ENCODE data around the gene ZSCAN21. TPM values are rescaled to one million over a fixed set of nuclear protein-coding genes. Genes with fewer than 3 reads are reported as not detected.

The ZSCAN21 gene
- total RNA-seq, 1 experiment from 2014 or later = 24.3 TPM

- no peaks in the 10 kb centered on the region for H4K20me1 ChIP-seq (ENCODE audit: control insufficient read depth, insufficient read depth, insufficient read length)
- no peak overlapping the region for H3T11ph ChIP-seq (ENCODE audit: low read length)
- H3K9ac ChIP-seq (ENCODE audit: extremely low read depth, insufficient read length, low read length) = no peak overlapping the region
- Mint-ChIP-seq H3K4me1 (peaks cover 11 to 17% of the 10 kb centered on the region in 2 experiments), H3K4me3 (no peak overlapping the region), H3K36me3 (ENCODE audit: insufficient read depth in 1 of 3, low read depth in 3 of 3) (peaks cover 26 to 42% (median 30%) of the 10 kb centered on the region in 3 experiments; a peak in 6 of 7 replicates), H3K9me3 (no peaks in the 10 kb centered on the region), H3K27ac (peak overlapping the region in 1 of 3 experiments; percentile 62; a peak in 3 of 7 replicates), H3K27me3 (ENCODE audit: low read depth) (no peaks in the 10 kb centered on the region)
- no peaks in the 10 kb centered on the region for H3K4me1 ChIP-seq (ENCODE audit: insufficient read depth, low read length)
- no peak overlapping the region for H3K23ac ChIP-seq (ENCODE audit: insufficient read length, low read depth, low read length)
- H2BK12ac ChIP-seq (ENCODE audit: insufficient read length, low read depth, low read length) = no peak overlapping the region
- no peak overlapping the region for H2BK15ac ChIP-seq (ENCODE audit: low read depth, low read length)
- no peak overlapping the region for H3K14ac ChIP-seq (ENCODE audit: insufficient read depth, low read length)
- H3K4ac ChIP-seq (ENCODE audit: low read depth, low read length) = no peak overlapping the region
- H2BK5ac ChIP-seq (ENCODE audit: insufficient read length, low read length) = no peak overlapping the region
- no peak overlapping the region for H4K8ac ChIP-seq (replicated peaks; ENCODE audit: insufficient read length, low read depth, low read length)
- H4K91ac ChIP-seq (ENCODE audit: insufficient read length, low read depth, low read length) = no peak overlapping the region
- H4K5ac ChIP-seq (ENCODE audit: insufficient read length, low read depth, low read length) = no peak overlapping the region
- no peak overlapping the region for H2BK120ac ChIP-seq (ENCODE audit: low read depth, low read length, poor library complexity, severe bottlenecking)
- H3K18ac ChIP-seq (ENCODE audit: insufficient read length, low read depth, low read length) = no peak overlapping the region
- H3K23me2 ChIP-seq (ENCODE audit: insufficient read length, low read depth, low read length, poor library complexity, severe bottlenecking) = peaks cover 5% of the 10 kb centered on the region
- no peak for TF ChIP-seq CTCF (conservative IDR thresholded peaks at IDR 0.05)
- peaks cover 14% of the 10 kb centered on the region for H3K79me1 ChIP-seq (ENCODE audit: insufficient read depth, low read depth, low read length, poor library complexity, severe bottlenecking)
- no peak overlapping the region for H2AK5ac ChIP-seq (ENCODE audit: insufficient read length, low read length)
- no peak for DNase-seq
- H2BK20ac ChIP-seq (ENCODE audit: low read depth, low read length, poor library complexity, severe bottlenecking) = no peak overlapping the region
- H3K9me3 ChIP-seq (ENCODE audit: control insufficient read depth, low read depth, low read length) = no peaks in the 10 kb centered on the region
- no peak overlapping the region for H3K27ac ChIP-seq (ENCODE audit: insufficient read length, low read depth, low read length)
- no CpG with 5 or more reads among the region's 7 CpGs for WGBS (ENCODE audit: extremely low coverage, insufficient read length, low lambda C conversion rate)
- no peaks in the 10 kb centered on the region for H3K27me3 ChIP-seq (ENCODE audit: insufficient read depth, low read length)
- no peak overlapping the region for H2AFZ ChIP-seq (ENCODE audit: low read length)
- H3K79me2 ChIP-seq (ENCODE audit: insufficient read depth, low read length) = peaks cover 22% of the 10 kb centered on the region
- no peak overlapping the region for H3K4me2 ChIP-seq (ENCODE audit: insufficient read depth, insufficient read length, low read length)
- no peak overlapping the region for H3K56ac ChIP-seq (ENCODE audit: insufficient read length, low read depth, low read length)
Measured at GRCh38 chr7:100019908-100020307, 29.7 kb upstream of the ZSCAN21 start.
